ENCODE data around the gene MSGN1.

Gene MSGN1

DNA sequence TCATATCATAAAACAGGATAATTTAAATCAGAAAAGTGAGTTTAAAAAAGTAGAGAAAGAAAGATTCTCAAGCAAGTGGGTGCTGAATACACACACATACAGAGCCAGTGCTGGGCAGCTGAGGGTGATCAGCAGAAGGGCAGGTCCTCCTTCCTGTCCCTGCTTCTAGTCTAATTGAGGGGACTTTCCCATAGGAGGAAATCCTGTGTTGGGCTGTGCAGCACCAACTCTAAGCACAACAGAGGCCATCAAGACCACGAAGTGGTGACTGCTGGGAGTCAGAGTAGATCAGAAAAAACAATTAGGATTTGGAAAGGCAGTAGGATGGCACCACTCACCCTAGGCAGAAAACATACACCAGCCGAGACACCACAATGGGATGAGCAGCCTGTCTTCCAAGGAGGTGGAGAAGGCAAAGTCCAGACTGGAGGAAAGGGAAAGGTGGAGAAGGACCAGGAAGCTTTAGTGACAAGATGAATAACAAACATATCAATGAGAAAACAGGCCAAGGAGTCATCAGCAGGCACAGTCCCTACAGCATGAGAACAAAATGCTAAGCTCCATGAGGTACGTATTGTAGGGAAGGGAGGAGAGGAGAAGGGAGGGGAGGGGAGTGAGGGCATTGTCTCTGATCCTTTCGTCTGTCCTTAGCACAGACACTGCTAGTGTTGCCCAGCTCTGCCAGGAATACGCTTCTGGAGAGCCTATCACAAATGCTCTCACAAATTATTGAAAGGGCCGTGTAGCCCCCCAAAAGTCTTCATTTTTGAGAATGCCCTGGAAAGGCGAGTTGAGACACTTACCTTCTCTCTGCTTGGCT, 16.7 kb upstream of the MSGN1 start:
- H3K27me3 ChIP-seq (ENCODE audit: control insufficient read depth in 3 of 3, insufficient read depth in 3 of 3, low read depth in 1 of 3, low read length in 3 of 3) = peaks cover 0 to 3% (median 0%) of the 10 kb centered on the region in 3 experiments
- no peaks in the 10 kb centered on the region for H3K36me3 ChIP-seq (replicated peaks in 1 of 2; ENCODE audit: control insufficient read depth in 2 of 2, insufficient read depth in 2 of 2, low read length in 2 of 2)
- H2BK15ac ChIP-seq (ENCODE audit: low read length) = peak overlapping the region; percentile 34
- H3K27ac ChIP-seq (replicated peaks; ENCODE audit: low read length) = no peak overlapping the region
- no peak overlapping the region for H3K14ac ChIP-seq (ENCODE audit: low read length)
- H3K4me1 ChIP-seq (ENCODE audit: control insufficient read depth in 2 of 2, insufficient read depth in 1 of 2, low read depth in 1 of 2, low read length in 2 of 2) = peaks cover 2 to 7% of the 10 kb centered on the region in 2 donors
- H3K4me3 ChIP-seq (ENCODE audit: low read length in 2 of 2) = no peak overlapping the region
- H2BK120ac ChIP-seq (ENCODE audit: low read depth, low read length) = no peak overlapping the region
- H4K8ac ChIP-seq (ENCODE audit: low read depth, low read length) = no peak overlapping the region
- H3K9ac ChIP-seq (ENCODE audit: low read depth, low read length, poor library complexity) = no peak overlapping the region
- H2AK5ac ChIP-seq (ENCODE audit: low read depth, low read length) = no peak overlapping the region
- no peak overlapping the region for H3K18ac ChIP-seq (ENCODE audit: low read length)
- H3K4ac ChIP-seq (ENCODE audit: low read length) = no peak overlapping the region
- H3K79me1 ChIP-seq (ENCODE audit: low read depth, low read length) = no peaks in the 10 kb centered on the region
- no peak overlapping the region for H3K23ac ChIP-seq (ENCODE audit: low read depth, low read length, poor library complexity)
- H3K9me3 ChIP-seq (replicated peaks in 1 of 2; ENCODE audit: control insufficient read depth in 2 of 2, insufficient read depth in 1 of 2, low read depth in 1 of 2, low read length in 2 of 2) = no peaks in the 10 kb centered on the region
- H2BK5ac ChIP-seq (ENCODE audit: low read length) = no peak overlapping the region
- WGBS, 2 donors (ENCODE audit: extremely low coverage in 2 of 2, insufficient read length in 2 of 2, insufficient replicate concordance in 1 of 2) = no CpG with 5 or more reads among the region's 7 CpGs
- no peak for DNase-seq (ENCODE audit: low spot score)
- no peak overlapping the region for H3K4me2 ChIP-seq (ENCODE audit: insufficient read depth, low read length, poor library complexity, severe bottlenecking)
- peak overlapping the region; percentile 13 for H2AFZ ChIP-seq (ENCODE audit: low read length)
- H2BK12ac ChIP-seq (ENCODE audit: low read length) = no peak overlapping the region
- H4K91ac ChIP-seq (ENCODE audit: low read depth, low read length, poor library complexity) = no peak overlapping the region

DNA sequence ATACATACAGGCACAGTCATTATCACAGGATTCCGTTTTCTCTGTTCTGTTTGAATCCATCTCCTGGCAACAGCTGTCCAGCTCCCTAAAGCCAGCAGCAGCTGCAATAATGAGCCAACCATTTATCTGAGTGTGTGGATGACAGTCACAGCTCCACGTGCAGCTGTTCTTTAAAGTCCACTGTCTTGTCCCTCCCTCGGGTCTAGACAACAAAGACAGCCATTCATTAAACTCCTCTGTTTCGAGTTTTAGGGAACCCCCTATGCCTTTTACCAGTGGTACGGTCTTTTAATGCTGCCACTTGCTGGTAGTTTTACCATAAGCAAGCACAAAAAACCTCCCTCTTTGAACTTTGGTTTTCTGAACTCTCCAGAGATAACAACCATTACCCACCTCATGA, 16.0 kb upstream of the MSGN1 start:
- WGBS, 2 donors (ENCODE audit: extremely low coverage in 2 of 2, insufficient read length in 2 of 2, insufficient replicate concordance in 1 of 2) = no CpG with 5 or more reads among the region's 5 CpGs
- H2BK12ac ChIP-seq (ENCODE audit: low read length) = no peak overlapping the region
- H2BK5ac ChIP-seq (ENCODE audit: low read length) = no peak overlapping the region
- peak overlapping the region; percentile 13 for H2AFZ ChIP-seq (ENCODE audit: low read length)
- H2AK5ac ChIP-seq (ENCODE audit: low read depth, low read length) = no peak overlapping the region
- no peak overlapping the region for H3K4me3 ChIP-seq (ENCODE audit: low read length in 2 of 2)
- H3K36me3 ChIP-seq (replicated peaks in 1 of 2; ENCODE audit: control insufficient read depth in 2 of 2, insufficient read depth in 2 of 2, low read length in 2 of 2) = no peaks in the 10 kb centered on the region
- H3K14ac ChIP-seq (ENCODE audit: low read length) = no peak overlapping the region
- no peak for DNase-seq (ENCODE audit: low spot score)
- no peak overlapping the region for H3K4me2 ChIP-seq (ENCODE audit: insufficient read depth, low read length, poor library complexity, severe bottlenecking)
- H3K79me1 ChIP-seq (ENCODE audit: low read depth, low read length) = no peaks in the 10 kb centered on the region
- no peak overlapping the region for H2BK15ac ChIP-seq (ENCODE audit: low read length)
- no peak overlapping the region for H3K23ac ChIP-seq (ENCODE audit: low read depth, low read length, poor library complexity)
- no peak overlapping the region for H3K9ac ChIP-seq (ENCODE audit: low read depth, low read length, poor library complexity)
- peaks cover 0 to 6% (median 0%) of the 10 kb centered on the region in 3 experiments for H3K27me3 ChIP-seq (ENCODE audit: control insufficient read depth in 3 of 3, insufficient read depth in 3 of 3, low read depth in 1 of 3, low read length in 3 of 3)
- no peak overlapping the region for H4K8ac ChIP-seq (ENCODE audit: low read depth, low read length)
- H2BK120ac ChIP-seq (ENCODE audit: low read depth, low read length) = no peak overlapping the region
- no peak overlapping the region for H3K18ac ChIP-seq (ENCODE audit: low read length)
- H3K9me3 ChIP-seq (replicated peaks in 1 of 2; ENCODE audit: control insufficient read depth in 2 of 2, insufficient read depth in 1 of 2, low read depth in 1 of 2, low read length in 2 of 2) = no peaks in the 10 kb centered on the region
- no peak overlapping the region for H3K27ac ChIP-seq (replicated peaks; ENCODE audit: low read length)
- peaks cover 2 to 7% of the 10 kb centered on the region in 2 donors for H3K4me1 ChIP-seq (ENCODE audit: control insufficient read depth in 2 of 2, insufficient read depth in 1 of 2, low read depth in 1 of 2, low read length in 2 of 2)
- H3K4ac ChIP-seq (ENCODE audit: low read length) = no peak overlapping the region
- no peak overlapping the region for H4K91ac ChIP-seq (ENCODE audit: low read depth, low read length, poor library complexity)

- Histone ChIP-seq H2BK12ac (ENCODE audit: low read length) (no peak overlapping the region), H3K9ac (ENCODE audit: low read depth, low read length, poor library complexity) (no peak overlapping the region), H3K9me3 (replicated peaks in 1 of 2; ENCODE audit: control insufficient read depth in 2 of 2, insufficient read depth in 1 of 2, low read depth in 1 of 2, low read length in 2 of 2) (no peaks in the 10 kb centered on the region), H2AK5ac (ENCODE audit: low read depth, low read length) (no peak overlapping the region), H3K18ac (ENCODE audit: low read length) (no peak overlapping the region), H3K4me2 (ENCODE audit: insufficient read depth, low read length, poor library complexity, severe bottlenecking) (no peak overlapping the region), H2BK15ac (ENCODE audit: low read length) (no peak overlapping the region), H4K91ac (ENCODE audit: low read depth, low read length, poor library complexity) (no peak overlapping the region), H3K4me1 (ENCODE audit: control insufficient read depth in 2 of 2, insufficient read depth in 1 of 2, low read depth in 1 of 2, low read length in 2 of 2) (peaks cover 2 to 7% of the 10 kb centered on the region in 2 donors), H3K23ac (ENCODE audit: low read depth, low read length, poor library complexity) (no peak overlapping the region), H2BK5ac (ENCODE audit: low read length) (no peak overlapping the region), H3K4me3 (ENCODE audit: low read length in 2 of 2) (no peak overlapping the region), H3K27me3 (ENCODE audit: control insufficient read depth in 3 of 3, insufficient read depth in 3 of 3, low read depth in 1 of 3, low read length in 3 of 3) (peaks cover 0 to 6% (median 0%) of the 10 kb centered on the region in 3 experiments), H3K14ac (ENCODE audit: low read length) (no peak overlapping the region), H4K8ac (ENCODE audit: low read depth, low read length) (no peak overlapping the region), H3K36me3 (replicated peaks in 1 of 2; ENCODE audit: control insufficient read depth in 2 of 2, insufficient read depth in 2 of 2, low read length in 2 of 2) (no peaks in the 10 kb centered on the region), H3K27ac (replicated peaks; ENCODE audit: low read length) (no peak overlapping the region), H3K4ac (ENCODE audit: low read length) (no peak overlapping the region), H3K79me1 (ENCODE audit: low read depth, low read length) (no peaks in the 10 kb centered on the region), H2BK120ac (ENCODE audit: low read depth, low read length) (no peak overlapping the region), H2AFZ (ENCODE audit: low read length) (peak overlapping the region; percentile 12)
- no CpG with 5 or more reads among the region's 1 CpG for WGBS, 2 donors (ENCODE audit: extremely low coverage in 2 of 2, insufficient read length in 2 of 2, insufficient replicate concordance in 1 of 2)
- DNase-seq (ENCODE audit: low spot score) = no peak
These were observed 15.4 kb upstream of the MSGN1 start for GRCh38 chr2:17800693-17801458.

GRCh38 chr2:17803497-17803896, 12.8 kb upstream of the MSGN1 start:
- no peak overlapping the region for H2BK12ac ChIP-seq (ENCODE audit: low read length)
- no peak overlapping the region for H4K91ac ChIP-seq (ENCODE audit: low read depth, low read length, poor library complexity)
- peaks cover 0 to 6% (median 0%) of the 10 kb centered on the region in 3 experiments for H3K27me3 ChIP-seq (ENCODE audit: control insufficient read depth in 3 of 3, insufficient read depth in 3 of 3, low read depth in 1 of 3, low read length in 3 of 3)
- no CpG with 5 or more reads among the region's 3 CpGs for WGBS, 2 donors (ENCODE audit: extremely low coverage in 2 of 2, insufficient read length in 2 of 2, insufficient replicate concordance in 1 of 2)
- no peak overlapping the region for H3K4ac ChIP-seq (ENCODE audit: low read length)
- no peak overlapping the region for H2AFZ ChIP-seq (ENCODE audit: low read length)
- H3K79me1 ChIP-seq (ENCODE audit: low read depth, low read length) = no peaks in the 10 kb centered on the region
- no peak overlapping the region for H3K9ac ChIP-seq (ENCODE audit: low read depth, low read length, poor library complexity)
- H3K9me3 ChIP-seq (replicated peaks in 1 of 2; ENCODE audit: control insufficient read depth in 2 of 2, insufficient read depth in 1 of 2, low read depth in 1 of 2, low read length in 2 of 2) = no peaks in the 10 kb centered on the region
- no peak overlapping the region for H3K4me2 ChIP-seq (ENCODE audit: insufficient read depth, low read length, poor library complexity, severe bottlenecking)
- H3K18ac ChIP-seq (ENCODE audit: low read length) = no peak overlapping the region
- H3K27ac ChIP-seq (replicated peaks; ENCODE audit: low read length) = no peak overlapping the region
- H3K23ac ChIP-seq (ENCODE audit: low read depth, low read length, poor library complexity) = no peak overlapping the region
- H2BK120ac ChIP-seq (ENCODE audit: low read depth, low read length) = no peak overlapping the region
- H2BK5ac ChIP-seq (ENCODE audit: low read length) = no peak overlapping the region
- peaks cover 2 to 7% of the 10 kb centered on the region in 2 donors for H3K4me1 ChIP-seq (ENCODE audit: control insufficient read depth in 2 of 2, insufficient read depth in 1 of 2, low read depth in 1 of 2, low read length in 2 of 2)
- no peaks in the 10 kb centered on the region for H3K36me3 ChIP-seq (replicated peaks in 1 of 2; ENCODE audit: control insufficient read depth in 2 of 2, insufficient read depth in 2 of 2, low read length in 2 of 2)
- H3K14ac ChIP-seq (ENCODE audit: low read length) = no peak overlapping the region
- H3K4me3 ChIP-seq (ENCODE audit: low read length in 2 of 2) = no peak overlapping the region
- H2BK15ac ChIP-seq (ENCODE audit: low read length) = no peak overlapping the region
- H4K8ac ChIP-seq (ENCODE audit: low read depth, low read length) = no peak overlapping the region
- no peak for DNase-seq (ENCODE audit: low spot score)
- H2AK5ac ChIP-seq (ENCODE audit: low read depth, low read length) = no peak overlapping the region
